Mesendoderm (in vitro differentiated cells): ENCODE measurements around the gene KDM3B.

Source experiments
- DNase-seq: peaks from one replicate; pipeline ENCODE4 v3.0.0; 2013
- H2AK5ac ChIP-seq: 2 replicates; pipeline ENCODE4 v1.6.1; 2013; ENCODE audit warnings: low read length, inconsistent platforms
- H2BK120ac ChIP-seq: 2 replicates; pipeline ENCODE4 v1.6.1; 2013; ENCODE audit warnings: low read depth, mild to moderate bottlenecking, low read length, moderate library complexity, mixed read lengths
- H2BK15ac ChIP-seq: replicated peaks from 2 replicates; pipeline ENCODE4 v1.6.1; 2013; ENCODE audit warnings: low read depth, mild to moderate bottlenecking, moderate library complexity
- H2BK5ac ChIP-seq: 2 replicates; pipeline ENCODE4 v1.6.1; 2013; ENCODE audit warnings: low read length, inconsistent platforms
- H3K18ac ChIP-seq: 2 replicates; pipeline ENCODE4 v1.6.1; 2013; ENCODE audit warnings: mild to moderate bottlenecking, low read length, mixed read lengths
- H3K23ac ChIP-seq: one replicate; pipeline ENCODE4 v1.6.1; 2013; ENCODE audit warnings: low read length
- H3K27ac ChIP-seq: 2 replicates; pipeline ENCODE4 v1.5.1; 2013; ENCODE audit warnings: low read depth, mild to moderate bottlenecking, inconsistent platforms, low read length, moderate library complexity
- H3K27me3 ChIP-seq: 2 replicates; pipeline ENCODE4 v1.6.1; 2013; ENCODE audit warnings: low read length, control low read depth, mild to moderate bottlenecking, inconsistent platforms; ENCODE audit not compliant: insufficient read depth, poor library complexity
- H3K36me3 ChIP-seq: 2 replicates; pipeline ENCODE4 v1.6.1; 2013; ENCODE audit warnings: low read length, inconsistent platforms; ENCODE audit not compliant: control insufficient read depth, insufficient read depth
- H3K4ac ChIP-seq: one replicate; pipeline ENCODE4 v1.6.1; 2013; ENCODE audit warnings: low read depth, mild to moderate bottlenecking, low read length, moderate library complexity
- H3K4me1 ChIP-seq: 2 replicates; pipeline ENCODE4 v1.6.1; 2013; ENCODE audit warnings: low read depth, low read length, inconsistent platforms; ENCODE audit not compliant: control insufficient read depth
- H3K4me2 ChIP-seq: 2 replicates; pipeline ENCODE4 v1.6.1; 2013; ENCODE audit warnings: low read length
- H3K4me3 ChIP-seq: 2 replicates; pipeline ENCODE4 v1.5.1; 2013; ENCODE audit warnings: mild to moderate bottlenecking, low read length
- H3K56ac ChIP-seq: one replicate; pipeline ENCODE4 v1.6.1; 2013; ENCODE audit warnings: low read length
- H3K79me1 ChIP-seq: 2 replicates; pipeline ENCODE4 v1.6.1; 2013; ENCODE audit warnings: low read length, inconsistent platforms
- H3K79me2 ChIP-seq: 2 replicates; pipeline ENCODE4 v1.6.1; 2013; ENCODE audit warnings: mild to moderate bottlenecking, low read length; ENCODE audit not compliant: control insufficient read depth, insufficient read depth
- H3K9ac ChIP-seq: 2 replicates; pipeline ENCODE4 v1.6.1; 2013; ENCODE audit warnings: low read length, inconsistent platforms
- H4K5ac ChIP-seq: one replicate; pipeline ENCODE4 v1.6.1; 2013; ENCODE audit warnings: low read length
- H4K8ac ChIP-seq: one replicate; pipeline ENCODE4 v1.6.1; 2013; ENCODE audit warnings: low read depth, mild to moderate bottlenecking, control low read depth, low read length, moderate library complexity
- WGBS: extraction: QIAGEN DNeasy Blood & Tissue Kit; methylation state at CpG from one replicate; pipeline ENCODE4 v1.1.7; 2013; ENCODE audit warnings: low lambda C conversion rate, missing lambda C conversion rate; ENCODE audit not compliant: insufficient coverage; ENCODE audit errors: extremely low coverage; 5-methylcytosine and 5-hydroxymethylcytosine counted together

Gene KDM3B

GRCh38 chr5:138352722-138353559 is 456 bp downstream of the KDM3B start:
- Histone ChIP-seq H2BK120ac (peak overlapping the region; percentile 69), H2BK5ac (no peak overlapping the region), H4K5ac (no peak overlapping the region), H3K9ac (peak overlapping the region; percentile 94), H3K79me1 (peaks cover 5% of the 10 kb centered on the region), H3K27me3 (no peaks in the 10 kb centered on the region), H3K4ac (peak overlapping the region; percentile 98), H3K27ac (peak overlapping the region; percentile 95), H4K8ac (peak overlapping the region; percentile 88), H3K4me2 (peak overlapping the region; percentile 34), H3K4me1 (peaks cover 8% of the 10 kb centered on the region), H3K23ac (peak overlapping the region; percentile 85), H3K56ac (peak overlapping the region; percentile 95), H3K4me3 (peak overlapping the region; percentile 92), H2AK5ac (no peak overlapping the region), H3K18ac (peak overlapping the region; percentile 100), H2BK15ac (no peak overlapping the region), H3K79me2 (peaks cover 39% of the 10 kb centered on the region), H3K36me3 (peaks cover 5% of the 10 kb centered on the region)
- peak; percentile 82 for DNase-seq
- WGBS, result no CpG with 5 or more reads among the region's 88 CpGs

- Histone ChIP-seq H3K56ac (peak overlapping the region; percentile 95), H3K4me2 (peak overlapping the region; percentile 34), H3K27ac (peak overlapping the region; percentile 95), H3K79me1 (peaks cover 4% of the 10 kb centered on the region), H3K4ac (peak overlapping the region; percentile 98), H3K9ac (peak overlapping the region; percentile 94), H3K27me3 (no peaks in the 10 kb centered on the region), H3K36me3 (peaks cover 2% of the 10 kb centered on the region), H4K8ac (peak overlapping the region; percentile 88), H3K23ac (no peak overlapping the region), H3K4me3 (peak overlapping the region; percentile 92), H2BK5ac (no peak overlapping the region), H3K79me2 (peaks cover 40% of the 10 kb centered on the region), H2BK120ac (no peak overlapping the region), H4K5ac (no peak overlapping the region), H3K18ac (peak overlapping the region; percentile 100), H3K4me1 (peaks cover 8% of the 10 kb centered on the region), H2BK15ac (no peak overlapping the region), H2AK5ac (no peak overlapping the region)
- no CpG with 5 or more reads among the region's 11 CpGs for WGBS
- no peak for DNase-seq
Observed at GRCh38 chr5:138353560-138354080, 1.1 kb downstream of the KDM3B start.

GRCh38 chr5:138354387-138354786 is 1.9 kb downstream of the KDM3B start:
- Histone ChIP-seq H3K27ac (no peak overlapping the region), H2BK15ac (no peak overlapping the region), H4K8ac (no peak overlapping the region), H3K4ac (no peak overlapping the region), H2BK5ac (no peak overlapping the region), H2AK5ac (no peak overlapping the region), H3K79me2 (peaks cover 43% of the 10 kb centered on the region), H3K23ac (no peak overlapping the region), H2BK120ac (no peak overlapping the region), H3K56ac (no peak overlapping the region), H3K9ac (peak overlapping the region; percentile 94), H3K27me3 (no peaks in the 10 kb centered on the region), H4K5ac (no peak overlapping the region), H3K18ac (no peak overlapping the region), H3K36me3 (no peaks in the 10 kb centered on the region), H3K79me1 (peaks cover 4% of the 10 kb centered on the region), H3K4me1 (peaks cover 8% of the 10 kb centered on the region), H3K4me2 (peak overlapping the region; percentile 34), H3K4me3 (no peak overlapping the region)
- DNase-seq, result no peak
- WGBS, result no CpG with 5 or more reads among the region's 5 CpGs

GRCh38 chr5:138354926-138355378 is 2.5 kb downstream of the KDM3B start:
- Histone ChIP-seq H3K56ac (no peak overlapping the region), H4K8ac (no peak overlapping the region), H4K5ac (no peak overlapping the region), H3K27ac (no peak overlapping the region), H3K4me1 (peaks cover 8% of the 10 kb centered on the region), H3K4me2 (peak overlapping the region; percentile 34), H3K27me3 (no peaks in the 10 kb centered on the region), H3K4me3 (no peak overlapping the region), H3K23ac (no peak overlapping the region), H2BK5ac (no peak overlapping the region), H3K79me2 (peaks cover 48% of the 10 kb centered on the region), H2BK120ac (no peak overlapping the region), H2AK5ac (no peak overlapping the region), H3K9ac (no peak overlapping the region), H3K4ac (no peak overlapping the region), H2BK15ac (no peak overlapping the region), H3K79me1 (peaks cover 4% of the 10 kb centered on the region), H3K36me3 (no peaks in the 10 kb centered on the region), H3K18ac (no peak overlapping the region)
- peak; percentile 88 for DNase-seq
- WGBS, result no CpG with 5 or more reads among the region's 6 CpGs

- Histone ChIP-seq H3K56ac (no peak overlapping the region), H2BK5ac (no peak overlapping the region), H2AK5ac (no peak overlapping the region), H2BK120ac (no peak overlapping the region), H4K5ac (no peak overlapping the region), H3K36me3 (no peaks in the 10 kb centered on the region), H3K23ac (no peak overlapping the region), H3K9ac (no peak overlapping the region), H3K27me3 (no peaks in the 10 kb centered on the region), H3K4me1 (peaks cover 2% of the 10 kb centered on the region), H3K79me1 (peaks cover 8% of the 10 kb centered on the region), H4K8ac (peak overlapping the region; percentile 56), H3K27ac (no peak overlapping the region), H3K4me2 (no peak overlapping the region), H3K4ac (no peak overlapping the region), H2BK15ac (no peak overlapping the region), H3K18ac (no peak overlapping the region), H3K4me3 (no peak overlapping the region), H3K79me2 (peaks cover 53% of the 10 kb centered on the region)
- WGBS, result no CpG with 5 or more reads among the region's 3 CpGs
- no peak for DNase-seq
Observed at GRCh38 chr5:138359621-138360020, 7.1 kb downstream of the KDM3B start.
